Dermis microvascular lymphatic vessel endothelial cell (primary cell): ENCODE results near the gene EDAR. TPM values are rescaled to one million over a fixed set of nuclear protein-coding genes. Genes with fewer than 3 reads are reported as not detected.
A peak's percentile ranks its signal among the peaks of the same experiment; 100 is the strongest.

ENCODE experiments used
- DNase-seq, 2 donors: peaks; one replicate each; pipeline versions ENCODE4 v3.0.0 to v3.0.0-alpha.2; 2010; ENCODE audit warnings: low read depth in 2 of 2
- total RNA-seq: library from RNA; depleted of rRNA; stranded (reverse); fragments of >200 nt; gene quantifications from 2 replicates; pipeline ENCODE4 v1.2.1, GENCODE V29; 2014

The EDAR gene
- total RNA-seq, 1 donor from 2014 or later, result under 0.01 TPM

DNA sequence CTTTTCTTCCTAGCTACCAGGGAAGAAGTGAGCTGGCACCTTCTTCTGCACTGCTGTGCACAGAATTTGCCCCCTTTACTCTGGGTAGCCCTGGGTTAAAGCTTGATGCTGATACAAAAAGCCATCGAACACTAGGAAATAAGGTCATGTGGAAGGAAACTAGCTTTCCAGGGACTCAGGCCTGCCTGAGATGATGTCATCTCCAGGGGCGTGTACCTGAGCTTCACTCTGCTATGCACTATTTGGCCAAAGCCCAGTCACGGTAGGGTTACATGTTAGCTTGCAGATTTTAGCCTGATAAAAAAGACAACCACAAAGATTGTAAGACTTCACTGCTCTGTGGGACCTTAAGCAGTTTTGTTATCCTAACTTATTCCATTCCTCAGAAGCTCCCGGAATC lies 20.4 kb downstream of the EDAR start:
- peak; percentile 22 to 39 for DNase-seq

DNA sequence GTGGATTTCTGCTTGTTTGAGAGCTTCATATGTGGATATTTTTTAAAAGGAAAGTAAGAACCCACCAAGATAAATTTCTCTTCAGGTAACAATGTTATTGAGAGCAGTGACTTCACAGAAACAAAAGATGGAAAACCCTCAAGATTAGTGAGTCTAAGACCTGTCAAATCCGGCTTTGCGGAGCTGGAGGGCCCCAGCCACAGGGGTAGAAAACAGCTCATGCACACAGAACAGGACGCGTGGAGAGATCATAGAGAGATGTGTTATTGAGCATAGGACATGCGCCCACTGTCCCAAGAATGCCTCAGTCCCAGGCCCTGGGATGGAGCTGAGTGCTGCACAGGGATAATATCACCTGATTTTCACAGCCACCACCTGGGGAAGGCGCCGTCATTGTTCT lies 21.3 kb downstream of the EDAR start:
- DNase-seq, result no peak

DNA sequence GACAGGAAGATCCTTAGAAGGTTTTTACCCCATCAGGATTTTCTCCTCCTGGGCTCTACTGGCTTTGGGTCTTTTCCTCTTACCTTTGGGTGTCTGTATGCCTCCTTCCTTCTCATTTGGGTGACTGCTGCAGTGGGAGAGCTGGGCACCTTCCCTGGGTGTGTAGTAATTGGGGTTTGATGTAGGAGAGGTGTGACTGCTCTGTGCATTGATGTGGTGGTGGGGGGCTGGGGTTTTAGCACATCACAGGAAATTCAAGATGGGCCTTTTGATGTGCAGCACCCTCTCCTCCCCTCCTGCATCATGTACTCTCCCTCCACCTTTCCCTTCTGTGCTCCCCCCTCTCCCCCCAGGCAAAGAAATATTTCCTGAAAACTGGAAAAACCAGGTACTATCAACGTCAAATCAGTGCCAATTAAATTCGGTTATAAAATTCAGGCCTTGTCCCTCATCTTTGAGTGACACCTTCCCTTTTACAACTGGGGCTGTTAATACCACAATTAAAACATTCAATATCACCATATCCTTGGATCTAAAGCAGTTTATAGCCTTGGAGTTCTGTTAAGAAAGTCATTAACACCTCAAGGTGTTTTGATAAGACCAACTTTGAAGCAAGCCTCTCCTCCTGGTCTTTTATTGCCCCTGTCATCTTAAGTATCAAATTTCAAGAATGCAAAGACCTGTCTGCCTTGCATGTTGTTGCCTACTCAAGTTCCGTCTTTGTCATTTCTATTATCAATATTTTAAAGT lies 23.3 kb downstream of the EDAR start:
- DNase-seq, result no peak

DNA sequence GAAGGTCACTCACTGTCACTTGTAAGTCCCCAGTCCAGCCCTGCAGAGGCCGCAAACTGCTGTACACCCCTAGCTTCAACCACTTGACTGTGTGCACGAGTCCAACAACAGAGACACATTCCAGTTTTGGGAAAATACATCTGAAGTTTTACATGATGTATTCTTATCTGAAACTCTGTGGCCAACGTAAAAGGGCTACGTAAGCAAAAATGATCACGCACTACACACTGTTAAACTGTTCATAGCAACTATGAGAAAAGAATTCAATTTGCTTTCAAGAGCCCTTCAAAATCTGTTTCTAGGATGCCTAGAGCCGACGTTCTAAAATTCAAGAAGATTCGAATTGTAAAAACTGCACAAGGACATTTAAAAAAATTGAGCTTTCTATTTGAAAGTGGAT lies 26.0 kb downstream of the EDAR start:
- DNase-seq, result no peak

DNA sequence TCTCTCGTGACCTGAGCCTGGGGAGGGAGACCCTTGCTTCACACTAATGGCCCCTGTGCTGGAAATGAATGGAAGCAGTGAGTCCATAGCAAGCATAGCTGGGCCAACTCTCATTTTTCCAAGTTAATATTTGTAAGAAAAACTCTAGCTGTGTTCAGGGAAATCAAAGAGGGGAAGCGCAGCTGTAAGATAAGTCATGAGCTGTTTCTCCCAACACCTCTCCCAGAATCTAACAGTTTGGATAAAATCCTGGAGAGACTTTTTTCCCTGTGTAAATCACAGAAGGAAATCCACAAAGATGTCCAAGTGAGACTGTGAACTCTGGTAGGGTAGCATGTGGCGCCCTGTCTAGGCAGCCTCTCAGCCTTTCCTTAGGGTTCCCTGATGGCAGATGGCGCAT lies 27.2 kb downstream of the EDAR start:
- no peak for DNase-seq

DNA sequence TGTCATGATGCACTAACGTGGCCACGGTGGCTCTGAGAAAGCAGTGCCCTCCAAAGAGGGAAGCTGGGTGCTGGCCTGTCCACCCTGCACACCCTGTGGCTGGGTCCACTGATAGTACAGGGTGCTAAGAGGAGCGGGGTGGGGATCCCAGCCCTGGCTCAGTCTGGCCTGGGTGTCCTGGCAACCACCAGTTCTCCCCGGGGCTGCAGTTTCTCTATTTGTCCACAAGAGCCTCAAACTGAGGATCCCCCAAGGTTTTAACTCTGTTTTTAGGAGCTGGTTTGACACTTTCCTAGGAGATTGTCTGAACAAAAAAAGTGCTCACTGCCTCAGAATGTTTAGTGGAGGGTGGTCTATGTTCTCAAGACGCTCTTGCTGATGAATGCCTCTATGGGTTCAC lies 29.0 kb downstream of the EDAR start:
- no peak for DNase-seq

DNA sequence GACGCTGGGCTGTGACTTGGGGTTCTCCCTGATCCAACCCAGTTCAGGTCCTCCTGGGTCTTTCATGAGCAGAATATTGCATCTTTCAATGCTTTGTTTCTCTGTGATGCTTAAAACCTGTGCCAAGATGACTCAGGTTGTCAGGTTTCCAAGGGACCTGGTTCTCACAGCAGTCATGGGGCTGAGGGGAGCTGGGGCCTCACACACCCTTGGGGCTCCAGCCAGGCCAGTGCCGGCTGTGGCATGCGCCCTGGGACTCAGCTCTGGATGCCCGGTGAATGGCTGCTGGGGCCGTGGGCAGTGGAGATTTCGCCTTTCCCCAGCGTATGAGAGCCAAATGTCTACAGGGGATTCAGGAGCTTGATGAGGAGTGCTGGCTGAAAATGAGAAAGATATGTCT lies 29.6 kb downstream of the EDAR start:
- DNase-seq, result no peak

DNA sequence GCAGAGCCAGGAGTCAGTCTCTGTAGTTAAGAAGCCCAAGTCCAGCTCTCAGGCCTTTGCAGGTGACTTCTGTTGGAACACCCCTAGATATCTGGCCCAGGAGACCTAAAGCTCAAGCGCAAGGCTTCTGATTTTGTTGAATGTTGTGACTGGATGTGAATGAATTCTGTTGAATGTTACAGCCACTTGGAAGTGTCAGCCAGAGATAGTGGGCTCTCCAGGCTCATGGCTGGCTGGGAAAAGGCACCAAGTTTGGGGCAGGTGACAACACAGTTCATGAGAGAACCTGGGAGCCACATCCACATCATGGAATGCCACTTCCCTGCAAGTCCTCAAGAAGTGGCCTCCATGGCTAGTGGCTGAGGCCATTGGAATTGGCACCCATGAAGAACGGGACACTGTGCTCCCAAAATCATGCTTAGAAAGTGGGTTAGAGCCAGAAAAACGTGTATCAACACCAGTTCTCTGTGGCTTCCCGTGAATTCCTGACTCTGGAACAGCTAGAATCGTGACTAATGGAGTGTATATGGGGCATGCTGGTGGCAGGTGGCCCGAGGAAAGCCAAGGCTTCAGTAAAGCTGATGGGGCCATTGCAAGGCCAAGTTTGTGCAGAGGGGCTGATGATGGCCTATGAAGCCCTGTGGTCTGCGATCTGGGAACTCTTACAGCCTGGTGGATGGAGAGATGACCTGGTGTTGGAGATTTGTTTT lies 30.2 kb downstream of the EDAR start:
- DNase-seq, result no peak

DNA sequence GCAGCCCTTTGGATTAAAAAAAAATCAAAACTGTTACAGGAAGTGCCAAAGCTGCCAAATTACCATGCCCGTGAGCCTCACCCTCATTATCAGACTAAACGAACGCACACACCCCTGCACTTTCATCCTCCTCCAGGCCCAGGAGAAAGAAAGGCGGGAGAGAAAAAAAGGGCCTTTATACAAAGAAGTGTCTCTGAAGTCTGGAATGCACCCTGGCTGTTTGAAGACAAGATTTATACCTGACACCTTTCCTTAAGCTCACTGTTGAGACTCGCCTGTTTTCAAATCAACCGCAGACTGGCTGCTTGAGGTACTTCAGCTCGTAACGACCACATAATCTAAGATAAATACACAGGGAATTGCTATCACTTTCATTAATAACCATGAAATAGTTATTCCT lies 31.0 kb downstream of the EDAR start:
- DNase-seq, result no peak

DNA sequence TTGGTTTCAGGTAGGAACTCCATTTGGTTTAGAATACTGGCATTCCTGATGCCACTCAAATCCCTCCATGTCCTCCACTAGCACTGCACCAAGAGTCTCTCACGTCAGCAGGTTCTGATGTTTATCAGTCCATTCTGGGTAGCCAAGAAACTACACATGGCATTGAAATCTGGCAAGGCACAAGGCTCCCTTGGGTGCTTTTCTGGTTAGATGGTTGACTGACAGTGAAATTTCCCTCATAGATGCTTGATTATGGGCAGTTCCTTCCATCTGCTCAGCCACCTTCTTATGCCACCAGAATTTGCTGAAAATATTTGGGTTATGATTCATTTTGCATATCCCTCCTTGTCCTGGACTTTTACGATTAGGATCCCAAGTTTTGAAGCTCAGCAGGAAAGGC lies 32.6 kb downstream of the EDAR start:
- no peak for DNase-seq

DNA sequence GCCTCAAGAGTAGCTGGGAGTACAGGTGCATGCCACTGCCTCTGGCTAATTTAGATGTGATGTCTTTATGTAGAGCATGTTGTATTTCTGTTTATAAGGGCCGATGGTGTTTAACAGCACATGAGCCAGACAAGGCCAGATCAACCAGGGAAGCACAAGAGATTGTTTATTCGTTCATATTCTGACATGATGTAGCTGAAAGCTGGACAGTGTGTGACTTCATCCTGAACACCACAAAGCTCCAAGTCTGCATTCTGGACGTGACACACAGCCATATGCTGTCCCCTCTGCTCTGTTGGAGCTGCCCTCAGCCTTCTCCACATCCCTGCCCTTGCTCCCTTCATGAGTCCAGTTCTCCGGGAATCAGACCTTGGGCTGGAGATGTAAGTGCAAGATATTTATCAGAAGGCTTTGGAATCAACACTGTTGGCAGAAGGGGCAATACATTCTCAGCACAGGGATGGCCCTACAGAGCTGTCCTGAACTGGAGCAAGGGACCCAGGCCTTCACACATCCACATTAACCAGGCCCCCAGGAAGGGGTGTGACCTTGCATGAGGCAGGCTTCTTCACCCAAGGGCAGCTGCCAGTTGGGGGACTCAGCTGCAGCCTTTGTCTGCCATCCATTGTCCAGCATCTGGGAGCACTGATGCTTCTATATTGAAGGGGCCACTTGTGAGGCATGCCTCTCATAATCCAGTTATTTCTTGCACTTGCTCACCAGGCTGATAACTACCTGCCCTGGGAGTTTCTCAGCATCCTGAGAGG lies 38.5 kb downstream of the EDAR start:
- DNase-seq, result no peak

DNA sequence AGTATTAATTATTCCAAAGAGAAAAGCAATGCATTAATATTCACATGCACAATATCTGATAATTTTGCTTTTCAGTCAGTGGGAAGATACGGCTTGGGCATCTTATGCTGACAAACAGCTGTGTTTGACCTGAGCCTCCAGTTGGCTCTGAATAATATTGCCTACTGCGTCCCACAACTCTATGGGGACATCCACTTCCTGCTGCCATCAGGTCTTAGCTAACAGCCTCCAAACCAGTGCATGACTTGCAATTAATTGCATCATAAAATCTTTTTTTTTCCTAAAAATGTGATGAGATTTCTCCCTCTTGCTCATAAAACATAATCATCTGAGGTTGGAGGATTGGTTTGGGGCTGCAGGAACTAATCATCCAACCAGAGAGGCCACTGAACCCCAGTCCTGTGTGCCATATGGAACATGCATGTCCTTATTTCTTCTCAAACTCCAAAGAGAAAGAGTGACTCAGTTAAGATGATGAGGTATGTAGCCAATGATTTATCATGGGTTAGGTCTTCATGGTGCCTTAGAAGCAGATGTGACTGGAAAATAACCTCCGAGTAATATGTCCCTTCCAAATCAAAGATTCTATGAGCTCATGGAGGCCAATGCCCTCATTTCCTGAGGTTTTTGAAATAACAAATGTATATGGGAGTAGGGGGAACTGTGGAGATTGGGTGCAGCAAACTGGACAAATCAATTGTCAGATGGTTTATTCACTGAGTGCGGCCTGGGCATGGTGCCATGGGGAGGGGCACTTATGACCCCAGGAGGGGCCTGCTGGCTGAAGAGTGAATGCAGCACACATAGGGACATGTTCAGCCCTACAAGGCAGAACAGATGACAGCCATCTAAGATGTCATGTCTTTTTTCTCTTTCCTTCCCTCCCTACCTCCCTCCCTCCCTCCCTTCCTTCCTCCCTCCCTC lies 39.4 kb downstream of the EDAR start:
- no peak for DNase-seq

DNA sequence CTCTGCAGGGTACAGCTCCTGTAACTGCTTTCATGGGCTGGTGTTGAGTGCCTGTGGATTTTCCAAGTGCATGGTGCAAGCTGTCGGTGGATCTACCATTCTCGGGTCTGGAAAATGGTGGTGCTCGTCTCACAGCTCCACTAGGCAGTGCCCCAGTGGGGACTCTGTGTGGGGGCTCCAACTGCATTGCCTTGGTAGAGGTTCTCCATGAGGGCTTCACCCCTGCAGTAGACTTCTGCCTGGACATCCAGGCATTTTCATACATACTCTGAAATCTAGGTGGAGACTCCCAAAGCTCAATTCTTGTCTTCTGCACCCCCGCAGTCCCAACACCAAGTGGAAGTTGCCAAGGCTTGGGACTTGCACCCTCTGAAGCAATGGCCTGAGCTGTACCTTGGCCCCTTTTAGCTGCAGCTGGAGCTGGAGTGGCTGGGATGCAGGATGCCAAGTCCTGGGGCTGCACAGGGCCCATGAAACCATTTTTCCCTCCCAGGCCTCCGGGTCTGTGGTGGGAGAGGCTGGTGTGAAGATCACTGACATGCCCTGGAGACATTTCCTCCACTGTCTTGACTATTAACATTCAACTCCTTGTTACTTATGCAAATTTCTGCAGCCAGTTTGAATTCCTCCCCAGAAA lies 41.6 kb downstream of the EDAR start:
- DNase-seq, result no peak

DNA sequence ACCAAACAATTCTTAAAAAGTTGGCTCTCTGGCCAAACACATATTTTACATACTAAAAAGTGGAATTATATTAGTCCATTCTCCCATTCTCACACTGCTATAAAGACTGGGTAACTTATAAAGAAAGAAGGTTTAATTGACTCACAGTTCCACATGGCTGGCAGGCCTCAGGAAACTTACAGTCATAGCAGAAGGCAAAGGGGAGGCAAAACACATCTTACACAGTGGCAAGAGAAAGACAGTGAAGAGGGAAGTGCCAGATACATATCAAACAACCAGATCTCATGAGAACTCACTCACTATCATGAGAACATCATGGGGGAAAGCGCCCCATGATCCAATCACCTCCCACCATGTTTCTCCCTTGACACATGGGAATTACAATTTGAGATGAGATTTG lies 42.6 kb downstream of the EDAR start:
- no peak for DNase-seq

DNA sequence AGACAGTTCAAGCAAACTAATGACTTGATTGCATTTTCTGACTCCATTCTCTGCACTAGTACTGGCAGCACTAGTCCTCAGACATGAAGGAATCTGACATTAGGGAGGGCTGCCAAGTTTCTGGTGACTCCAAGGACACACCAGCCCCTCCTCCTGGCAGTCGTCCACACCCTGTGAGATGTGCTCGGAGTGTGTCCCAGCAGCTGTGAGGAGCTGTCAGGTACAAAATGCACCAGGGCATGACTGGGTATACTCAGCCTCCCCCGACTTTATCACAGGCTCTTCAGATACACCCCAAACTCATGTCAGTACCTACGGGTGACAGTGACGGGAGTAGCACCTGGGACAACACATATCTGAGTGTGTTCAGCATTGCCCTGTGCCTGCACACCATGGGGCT lies 43.1 kb downstream of the EDAR start:
- DNase-seq, result no peak

DNA sequence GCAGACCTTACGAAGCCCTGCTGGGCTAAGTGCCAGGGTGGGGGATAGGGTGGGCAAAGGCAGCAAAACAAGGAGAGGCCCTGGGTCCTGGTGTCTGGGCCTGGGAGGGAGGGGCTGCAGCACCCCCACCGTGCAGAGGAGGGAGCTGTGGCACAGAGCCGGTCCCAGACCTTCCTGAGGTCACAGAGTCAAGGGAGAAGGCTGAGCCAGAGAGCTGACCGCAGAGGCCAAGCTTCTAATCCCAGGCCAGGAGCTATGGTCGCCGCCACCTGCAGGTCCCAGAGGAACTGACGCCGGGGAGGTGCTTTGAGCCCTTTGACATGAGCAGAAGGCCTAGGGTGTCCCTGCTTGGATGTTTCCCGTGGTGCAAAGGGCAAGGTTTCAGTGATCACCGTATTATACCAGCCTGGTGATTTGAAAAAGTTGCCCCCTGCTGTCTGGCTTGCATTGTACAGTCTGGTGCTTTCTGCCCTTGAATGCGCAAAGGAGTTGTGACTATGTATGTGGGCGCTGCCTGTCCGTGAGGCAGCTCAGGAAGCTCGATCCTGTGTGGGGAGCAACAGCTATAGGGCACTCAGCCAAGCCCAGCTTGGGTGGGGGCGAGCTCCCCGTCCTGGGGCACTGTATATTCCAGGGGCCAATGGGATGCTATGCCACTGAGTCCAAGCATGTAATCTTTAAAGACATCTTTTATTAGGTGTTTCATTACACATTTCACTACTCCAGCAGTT lies 44.3 kb downstream of the EDAR start:
- no peak for DNase-seq

DNA sequence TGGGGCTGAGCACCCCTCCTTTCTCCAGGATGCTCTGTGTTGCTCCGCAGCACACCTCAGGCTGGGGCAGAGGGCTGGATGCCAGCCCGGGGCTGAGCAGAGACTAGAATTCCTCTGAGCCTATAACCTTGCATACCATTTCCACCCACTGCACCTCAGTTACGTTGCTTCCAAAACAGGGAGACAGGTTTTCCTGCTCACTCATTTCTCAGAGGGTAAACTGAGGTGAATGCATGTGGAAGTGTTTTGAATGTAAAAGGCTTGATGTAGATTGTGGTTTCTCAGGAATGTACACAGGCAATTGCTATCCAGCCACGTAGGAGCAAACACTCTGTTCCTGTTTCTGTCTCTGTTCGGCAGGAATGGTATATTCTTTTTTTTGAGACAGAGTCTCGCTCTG lies 45.3 kb downstream of the EDAR start:
- no peak for DNase-seq

DNA sequence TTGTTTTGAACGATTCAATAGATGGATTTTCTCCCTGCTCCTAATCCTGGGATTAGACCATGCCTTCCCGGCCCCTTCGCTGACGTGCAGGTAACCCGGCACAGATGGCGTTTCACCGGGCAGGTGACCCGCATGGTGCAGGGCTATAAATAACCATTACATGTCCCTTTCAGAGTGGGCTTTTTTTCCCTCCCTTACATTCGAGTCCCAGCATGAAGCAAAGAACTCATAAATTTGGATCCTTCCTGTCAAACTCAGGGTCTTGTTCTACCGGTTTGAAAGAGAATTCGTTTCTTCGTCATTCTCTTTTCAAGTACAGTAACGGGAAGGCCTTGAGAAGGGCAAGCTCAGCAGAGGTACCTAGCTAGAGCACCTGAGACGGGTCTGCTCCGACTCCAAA lies 46.1 kb downstream of the EDAR start:
- no peak for DNase-seq

DNA sequence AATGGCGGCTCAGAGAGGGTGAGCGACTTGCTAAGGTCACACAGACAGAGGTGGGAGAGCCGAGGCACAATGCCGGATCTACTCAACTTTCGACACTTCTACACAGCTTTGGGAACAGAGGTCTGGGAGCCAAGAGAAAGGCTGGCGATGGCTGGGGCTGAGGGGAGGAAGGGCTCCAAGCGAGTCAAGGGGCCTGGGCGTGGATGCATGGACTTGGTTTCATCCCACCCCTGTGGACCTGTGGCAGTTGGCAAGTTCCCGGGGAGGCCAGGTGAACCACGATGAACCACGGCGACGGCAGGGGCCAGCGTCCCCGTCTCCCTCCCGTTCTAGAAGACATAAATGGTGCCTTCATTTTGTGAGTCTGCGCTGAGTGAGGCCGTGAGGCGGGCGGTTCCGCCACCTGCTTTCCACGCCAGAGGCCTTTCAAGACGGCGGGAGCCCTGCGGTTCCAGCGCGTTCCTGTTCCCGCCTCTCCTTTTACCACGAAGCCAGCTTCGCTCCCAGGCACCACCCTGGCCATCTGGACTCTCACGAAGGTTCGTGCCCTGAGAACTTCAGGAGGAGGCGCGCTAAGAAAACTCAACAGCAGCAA lies 46.7 kb downstream of the EDAR start:
- no peak for DNase-seq

DNA sequence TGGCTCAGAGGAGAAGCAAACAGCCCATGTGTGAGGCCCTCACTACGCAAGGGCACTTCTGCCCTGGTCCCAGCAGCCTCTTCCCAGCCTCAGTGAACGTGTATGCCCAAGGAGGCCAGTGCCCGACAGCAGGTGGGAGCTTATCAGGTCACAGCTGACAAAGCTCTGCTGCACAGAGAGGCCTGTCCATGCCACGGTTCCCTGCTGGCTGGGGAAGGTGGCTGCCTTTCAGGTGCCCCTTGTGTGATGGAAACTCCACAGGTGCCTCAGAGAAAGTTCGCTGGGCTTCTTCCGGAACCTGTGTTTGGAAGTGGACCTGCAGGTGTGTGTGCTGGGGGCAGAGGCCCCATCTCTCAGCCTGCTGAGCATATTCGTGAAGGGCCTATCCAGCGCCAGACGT lies 47.3 kb downstream of the EDAR start:
- no peak for DNase-seq
